NCI-H1694 treated with DMSO at 0.1 percent for 48 hours (cell line): ENCODE results near the gene EDN3.

Source experiments
- DNase-seq: peaks from one replicate; lab custom pipeline; 2025; lab: John Stamatoyannopoulos, UW

EDN3 gene

GRCh38 chr20:59364611-59365010 is 64.2 kb downstream of the EDN3 start:
- no peak for DNase-seq

- no peak for DNase-seq
These were observed 65.3 kb downstream of the EDN3 start for GRCh38 chr20:59365611-59366285.

- no peak for DNase-seq
These were observed 71.0 kb downstream of the EDN3 start for GRCh38 chr20:59371431-59371830.

GRCh38 chr20:59374261-59374660 is 73.8 kb downstream of the EDN3 start:
- DNase-seq: no peak

- DNase-seq: no peak
These were observed 75.1 kb downstream of the EDN3 start for GRCh38 chr20:59375541-59375940.
